GM12878 (cell line): ENCODE data around the gene KLHL1. TPM values are rescaled to one million over a fixed set of nuclear protein-coding genes. Genes with fewer than 3 reads are reported as not detected.

ENCODE experiments used
- ATAC-seq: fragments of 200-7000 bp; cut with Tn5 transposase; 3 replicates; pipeline ENCODE4 v1.9.1; 2020; ENCODE audit warnings: mild to moderate bottlenecking, moderate library complexity
- BruUV-seq: library from RNA; stranded (reverse); fragments of 400-500 nt; replicated peaks from 2 replicates; lab custom pipeline; 2021; lab: Mats Ljungman, UMichigan
- CTCF ChIA-PET: fragments of 300-600 bp; sonication (Branson Sonifier 250); formaldehyde crosslinking; extraction: SDS; loops from one replicate; lab custom pipeline; 2021; ENCODE audit warnings: inconsistent platforms; lab: Yijun Ruan, JAX
- POLR2A ChIA-PET: fragments of 350-600 bp; formaldehyde crosslinking; extraction: SDS; loops from one replicate; lab custom pipeline; 2021; ENCODE audit warnings: inconsistent platforms; lab: Charles Lee
- RAD21 ChIA-PET: fragments of 300-600 bp; sonication (Branson Sonifier 250); formaldehyde crosslinking; loops from one replicate; lab custom pipeline; 2023; ENCODE audit warnings: antibody characterized with exemption; ENCODE audit not compliant: unreplicated experiment; lab: Charles Lee
- SMC1A ChIA-PET: fragments of 300-600 bp; sonication (Branson Sonifier 250); formaldehyde crosslinking; loops from one replicate; lab custom pipeline; 2023; ENCODE audit not compliant: unreplicated experiment, uncharacterized antibody; lab: Charles Lee
- DNase-seq: peaks from one replicate; pipeline ENCODE4 v3.0.0-alpha.2; 2011; ENCODE audit warnings: low read depth, low spot score
- FAIRE-seq: peaks from 3 replicates; lab custom pipeline; 2011; peaks lifted over from hg19 to GRCh38; lab: Jason Lieb, UNC
- H2AFZ ChIP-seq: 2 replicates; pipeline ENCODE4 v1.6.0; 2011; ENCODE audit warnings: low read depth, low read length, control low read depth; ENCODE audit not compliant: control insufficient read depth
- H3K27ac ChIP-seq: 2 replicates; pipeline ENCODE4 v1.5.1; 2011; ENCODE audit warnings: control low read depth; ENCODE audit not compliant: control insufficient read depth, insufficient read depth
- H3K27me3 ChIP-seq, 2 experiments: replicated peaks in 1 of 2; 2 replicates each; pipeline versions ENCODE4 v1.6.0 to v1.6.1; 2011; ENCODE audit warnings: low read length in 1 of 2; ENCODE audit not compliant: control insufficient read depth in 2 of 2, insufficient read depth in 2 of 2
- H3K36me3 ChIP-seq, 2 experiments: 2 replicates each; pipeline ENCODE4 v1.5.1; 2011; ENCODE audit warnings: low read length in 1 of 2; ENCODE audit not compliant: control insufficient read depth in 2 of 2, insufficient read depth in 2 of 2
- H3K4me1 ChIP-seq: 2 replicates; pipeline ENCODE4 v1.6.1; 2011; ENCODE audit warnings: mild to moderate bottlenecking, low read length, moderate library complexity, mixed read lengths; ENCODE audit not compliant: control insufficient read depth, insufficient read depth
- H3K4me2 ChIP-seq: 2 replicates; pipeline ENCODE4 v1.6.0; 2011; ENCODE audit warnings: control low read depth; ENCODE audit not compliant: control insufficient read depth, insufficient read depth
- H3K4me3 ChIP-seq: fragments of 200-600 bp; sonication (generic); 2 replicates; pipeline ENCODE4 v1.5.1; 2016
- H3K79me2 ChIP-seq: 2 replicates; pipeline ENCODE4 v1.6.0; 2011; ENCODE audit warnings: low read length; ENCODE audit not compliant: control insufficient read depth, insufficient read depth
- H3K9ac ChIP-seq: 2 replicates; pipeline ENCODE4 v1.8.0; 2011; ENCODE audit warnings: low read length, control low read depth, mixed read lengths; ENCODE audit not compliant: control insufficient read depth, insufficient read depth
- H3K9me3 ChIP-seq: replicated peaks from 3 replicates; pipeline ENCODE4 v1.5.1; 2011; ENCODE audit warnings: mild to moderate bottlenecking, low read length; ENCODE audit not compliant: control insufficient read depth, insufficient read depth
- H4K20me1 ChIP-seq: 2 replicates; pipeline ENCODE4 v1.6.0; 2011; ENCODE audit not compliant: control insufficient read depth, insufficient read depth
- ATF7 ChIP-seq: fragments of 450-650 bp; IDR thresholded peaks from 2 replicates; pipeline ENCODE4 v1.6.1; 2016; ENCODE audit warnings: low read depth, mild to moderate bottlenecking
- IRF4 ChIP-seq: IDR thresholded peaks from 2 replicates; pipeline ENCODE4 v1.6.1; 2011; ENCODE audit warnings: low read depth, low read length
- JUNB ChIP-seq: IDR thresholded peaks from 2 replicates; pipeline ENCODE4 v1.6.1; 2016; ENCODE audit warnings: antibody characterized with exemption, mild to moderate bottlenecking
- KLF5 ChIP-seq: fragments of 450-650 bp; IDR thresholded peaks from 2 replicates; pipeline ENCODE4 v1.6.1; 2014; ENCODE audit warnings: mild to moderate bottlenecking; ENCODE audit not compliant: partially characterized antibody
- MTA2 ChIP-seq: fragments of 450-650 bp; IDR thresholded peaks from 2 replicates; pipeline ENCODE4 v1.6.1; 2016; ENCODE audit warnings: low read depth, mild to moderate bottlenecking, moderate library complexity
- SMAD1 ChIP-seq: fragments of 450-650 bp; IDR thresholded peaks from 2 replicates; pipeline ENCODE4 v1.6.1; 2018; ENCODE audit warnings: mild to moderate bottlenecking, low read depth; ENCODE audit not compliant: partially characterized antibody
- ZNF274 ChIP-seq: IDR thresholded peaks from one replicate; pipeline ENCODE4 v1.8.0; 2011; ENCODE audit not compliant: insufficient read length, insufficient read depth
- WGBS: methylation state at CpG from one replicate; pipeline ENCODE4 v1.1.6; 2016; ENCODE audit warnings: low lambda C conversion rate; ENCODE audit not compliant: insufficient replicate concordance, insufficient coverage; ENCODE audit errors: missing lambda C conversion rate; 5-methylcytosine and 5-hydroxymethylcytosine counted together
- in situ Hi-C: fragments of 300-500 bp; cut with MboI; formaldehyde crosslinking; loops from 9 replicates; pipeline ENCODE4 v1.14.3; 2018; ENCODE audit warnings: mixed read lengths
- intact Hi-C: fragments of 100-400 bp; cut with micrococcal nuclease; formaldehyde crosslinking; loops from one replicate; pipeline ENCODE4 v1.14.2; 2022; ENCODE audit not compliant: unreplicated experiment
- polyA plus RNA-seq, 11 experiments: library from polyadenylated mRNA; depleted of rRNA in 4 of 11; unstranded in 6 of 11; stranded (reverse) in 5 of 11; fragments of >200 nt; fragmentation: Nextera tagmentation in 4 of 11; fragmentation: Illumina TruSeq in 1 of 11; extraction: Ambion mirVana in 4 of 11; extraction: Trizol in 1 of 11; gene quantifications; 1 replicate in 1 of 11; 2 replicates in 10 of 11; pipeline versions ENCODE4 v1.2.1 to v1.2.3, GENCODE V29; 2011 to 2016; ENCODE audit warnings: inconsistent platforms in 2 of 11, missing spikeins in 2 of 11, low read depth in 1 of 11
- total RNA-seq, 4 experiments: library from RNA; depleted of rRNA in 3 of 4; stranded (reverse); fragments of >200 nt in 3 of 4; fragmentation: Illumina TruSeq in 1 of 4; extraction: Trizol in 1 of 4; gene quantifications; 2 replicates each; pipeline versions ENCODE4 v1.2.1 to v1.2.3, GENCODE V29; 2013 to 2021
- TF ChIP-seq, protein P1 (sequence below): fragments of 450-650 bp; IDR thresholded peaks from 2 replicates; pipeline ENCODE4 v1.6.1; 2018; ENCODE audit warnings: borderline replicate concordance, mild to moderate bottlenecking; ENCODE audit not compliant: partially characterized antibody

KLHL1 gene
- total and polyA plus RNA-seq, 10 of the 15 experiments (the other 5 are each of a cell fraction or from before 2014, with no cell fraction given), result 0.02 to 0.13 (median 0.05) TPM; not detected in 2

DNA sequence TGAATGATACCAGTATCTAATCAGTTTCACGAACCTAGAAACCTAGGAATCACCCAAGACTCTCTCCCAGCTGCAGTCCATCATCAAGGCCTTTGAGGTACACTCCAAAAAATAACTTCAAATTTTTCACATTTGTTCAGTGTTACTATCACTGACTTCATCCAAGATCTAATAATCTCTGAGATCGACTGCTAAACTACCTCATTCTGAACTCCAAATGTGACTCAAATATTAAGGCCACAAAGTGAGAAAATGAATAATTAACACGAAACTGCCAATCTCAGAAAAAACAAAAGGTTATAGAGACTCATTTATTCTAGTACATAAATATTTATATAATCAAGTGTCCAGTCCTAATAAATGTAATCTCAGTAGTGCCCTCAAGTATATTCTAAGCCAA is 430.9 kb downstream of the KLHL1 start:
- SMC1A ChIA-PET, result interaction anchor here (1.4 kb wide), 1 partner anchor 49 kb away, joined by 3 read pairs; no protein-coding TSS in a partner anchor
- DNase-seq (no peak), FAIRE-seq (no peak), ATAC-seq (peak; percentile 76)
- BruUV-seq, result no TSS peak
- CTCF ChIA-PET, result no interaction called here
- POLR2A ChIA-PET, result no interaction called here
- RAD21 ChIA-PET, result no interaction called here
- in situ Hi-C loops (no loop called here), intact Hi-C loops (no loop called here)
- H3K9me3 ChIP-seq, result no peaks in the 10 kb centered on the region
- H3K79me2 ChIP-seq, result no peaks in the 10 kb centered on the region
- H3K9ac ChIP-seq, result no peak overlapping the region
- H2AFZ ChIP-seq, result no peak overlapping the region
- H3K4me3 ChIP-seq, result no peak overlapping the region
- H4K20me1 ChIP-seq, result no peaks in the 10 kb centered on the region
- no peaks in the 10 kb centered on the region for H3K36me3 ChIP-seq
- no peak overlapping the region for H3K4me2 ChIP-seq
- H3K27me3 ChIP-seq, result no peaks in the 10 kb centered on the region
- WGBS, result 12% methylated on average over 3 of the region's 3 CpGs
- H3K27ac ChIP-seq, result no peak overlapping the region
- no peak for TF ChIP-seq SMAD1
- TF ChIP-seq ATF7, result 0 out of 2 replicates have a peak, but pooled peaks have one; percentile 32
- peak; percentile 42; the same call in 1 of the 2 replicates for TF ChIP-seq MTA2
- no peak for TF ChIP-seq IRF4
- no peak for TF ChIP-seq ZNF274
- TF ChIP-seq JUNB, result peak; percentile 53; the same call in 1 of the 2 replicates
- TF ChIP-seq KLF5, result no peak
- TF ChIP-seq, protein P1, sequence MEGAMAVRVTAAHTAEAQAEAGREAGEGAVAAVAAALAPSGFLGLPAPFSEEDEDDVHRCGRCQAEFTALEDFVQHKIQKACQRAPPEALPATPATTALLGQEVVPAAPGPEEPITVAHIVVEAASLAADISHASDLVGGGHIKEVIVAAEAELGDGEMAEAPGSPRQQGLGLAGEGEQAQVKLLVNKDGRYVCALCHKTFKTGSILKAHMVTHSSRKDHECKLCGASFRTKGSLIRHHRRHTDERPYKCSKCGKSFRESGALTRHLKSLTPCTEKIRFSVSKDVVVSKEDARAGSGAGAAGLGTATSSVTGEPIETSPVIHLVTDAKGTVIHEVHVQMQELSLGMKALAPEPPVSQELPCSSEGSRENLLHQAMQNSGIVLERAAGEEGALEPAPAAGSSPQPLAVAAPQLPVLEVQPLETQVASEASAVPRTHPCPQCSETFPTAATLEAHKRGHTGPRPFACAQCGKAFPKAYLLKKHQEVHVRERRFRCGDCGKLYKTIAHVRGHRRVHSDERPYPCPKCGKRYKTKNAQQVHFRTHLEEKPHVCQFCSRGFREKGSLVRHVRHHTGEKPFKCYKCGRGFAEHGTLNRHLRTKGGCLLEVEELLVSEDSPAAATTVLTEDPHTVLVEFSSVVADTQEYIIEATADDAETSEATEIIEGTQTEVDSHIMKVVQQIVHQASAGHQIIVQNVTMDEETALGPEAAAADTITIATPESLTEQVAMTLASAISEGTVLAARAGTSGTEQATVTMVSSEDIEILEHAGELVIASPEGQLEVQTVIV, result no peak
- no peaks in the 10 kb centered on the region for H3K4me1 ChIP-seq
